Measurements from ENCODE around the gene LATS2.

Gene LATS2

GRCh38 chr13:21075379-21076249, 14.2 kb upstream of the LATS2 start:
- TF ChIP-seq, protein P1, sequence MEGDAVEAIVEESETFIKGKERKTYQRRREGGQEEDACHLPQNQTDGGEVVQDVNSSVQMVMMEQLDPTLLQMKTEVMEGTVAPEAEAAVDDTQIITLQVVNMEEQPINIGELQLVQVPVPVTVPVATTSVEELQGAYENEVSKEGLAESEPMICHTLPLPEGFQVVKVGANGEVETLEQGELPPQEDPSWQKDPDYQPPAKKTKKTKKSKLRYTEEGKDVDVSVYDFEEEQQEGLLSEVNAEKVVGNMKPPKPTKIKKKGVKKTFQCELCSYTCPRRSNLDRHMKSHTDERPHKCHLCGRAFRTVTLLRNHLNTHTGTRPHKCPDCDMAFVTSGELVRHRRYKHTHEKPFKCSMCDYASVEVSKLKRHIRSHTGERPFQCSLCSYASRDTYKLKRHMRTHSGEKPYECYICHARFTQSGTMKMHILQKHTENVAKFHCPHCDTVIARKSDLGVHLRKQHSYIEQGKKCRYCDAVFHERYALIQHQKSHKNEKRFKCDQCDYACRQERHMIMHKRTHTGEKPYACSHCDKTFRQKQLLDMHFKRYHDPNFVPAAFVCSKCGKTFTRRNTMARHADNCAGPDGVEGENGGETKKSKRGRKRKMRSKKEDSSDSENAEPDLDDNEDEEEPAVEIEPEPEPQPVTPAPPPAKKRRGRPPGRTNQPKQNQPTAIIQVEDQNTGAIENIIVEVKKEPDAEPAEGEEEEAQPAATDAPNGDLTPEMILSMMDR (IDR thresholded peaks at IDR 0.05; ENCODE audit: insufficient read depth, low read depth, low read length, missing control alignments) = no peak
- DNase-seq (ENCODE audit: low read depth) = peak; percentile 14
- peak overlapping the region; percentile 42 for H3K4me3 ChIP-seq (ENCODE audit: low read length)

DNA sequence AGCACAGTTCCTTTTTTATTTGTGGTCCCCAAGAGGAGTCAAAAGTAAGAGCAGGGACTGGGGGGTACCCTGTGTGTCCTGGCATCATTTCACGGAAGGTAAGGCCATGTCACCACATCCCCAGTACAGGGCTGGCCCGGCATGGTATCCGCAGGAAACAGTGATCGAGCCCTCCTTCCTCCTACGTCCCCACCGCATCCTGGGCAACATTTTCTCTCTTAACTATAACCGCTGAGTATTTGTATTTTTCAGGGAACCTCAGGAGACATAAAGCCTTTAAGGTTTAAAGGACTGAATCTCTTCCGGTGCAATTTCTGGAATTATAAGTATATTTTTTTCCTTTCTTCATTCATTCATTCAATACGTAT, 13.6 kb upstream of the LATS2 start:
- TF ChIP-seq, protein P1 (IDR thresholded peaks at IDR 0.05; ENCODE audit: insufficient read depth, low read depth, low read length, missing control alignments) = no peak
- no peak overlapping the region for H3K4me3 ChIP-seq (ENCODE audit: low read length)
- DNase-seq (ENCODE audit: low read depth) = no peak

- TF ChIP-seq, protein P1 (IDR thresholded peaks at IDR 0.05; ENCODE audit: insufficient read depth, low read depth, low read length, missing control alignments) = no peak
- DNase-seq (ENCODE audit: low read depth) = no peak
- H3K4me3 ChIP-seq (ENCODE audit: low read length) = no peak overlapping the region
These were observed 13.2 kb upstream of the LATS2 start for GRCh38 chr13:21074546-21074945.

DNA sequence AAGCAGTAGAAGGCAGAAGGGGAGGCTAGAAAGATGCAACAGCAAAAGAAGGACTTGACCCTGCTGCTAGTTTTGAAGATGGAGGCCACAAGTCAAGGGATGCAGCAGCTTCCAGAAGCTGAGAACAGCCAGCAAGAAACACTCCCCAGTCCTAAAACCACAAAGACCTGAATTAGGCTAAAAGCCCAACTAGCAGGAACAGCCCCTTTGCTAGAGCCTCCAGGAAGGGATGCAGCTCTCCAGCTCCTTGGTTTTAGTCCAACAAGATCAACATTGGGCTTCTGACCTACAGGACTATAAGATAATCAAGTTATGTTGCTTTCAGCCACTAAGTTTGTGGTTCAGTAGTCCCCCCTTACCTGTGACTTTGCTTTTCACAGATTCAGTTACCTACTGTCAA, 10.5 kb upstream of the LATS2 start:
- TF ChIP-seq, protein P1 (IDR thresholded peaks at IDR 0.05; ENCODE audit: insufficient read depth, low read depth, low read length, missing control alignments) = no peak
- H3K4me3 ChIP-seq (ENCODE audit: low read length) = no peak overlapping the region
- DNase-seq (ENCODE audit: low read depth) = no peak

- H3K4me3 ChIP-seq (ENCODE audit: low read length) = no peak overlapping the region
- TF ChIP-seq, protein P1 (IDR thresholded peaks at IDR 0.05; ENCODE audit: insufficient read depth, low read depth, low read length, missing control alignments) = no peak
- DNase-seq (ENCODE audit: low read depth) = no peak
These were observed 9.6 kb upstream of the LATS2 start for GRCh38 chr13:21071015-21071414.

GRCh38 chr13:21069561-21070004, 8.2 kb upstream of the LATS2 start:
- no peak overlapping the region for H3K4me3 ChIP-seq (ENCODE audit: low read length)
- TF ChIP-seq, protein P1 (IDR thresholded peaks at IDR 0.05; ENCODE audit: insufficient read depth, low read depth, low read length, missing control alignments) = no peak
- peak; percentile 91 for DNase-seq (ENCODE audit: low read depth)

GRCh38 chr13:21067848-21068247, 6.5 kb upstream of the LATS2 start:
- no peak for DNase-seq (ENCODE audit: low read depth)
- no peak overlapping the region for H3K4me3 ChIP-seq (ENCODE audit: low read length)
- TF ChIP-seq, protein P1 (IDR thresholded peaks at IDR 0.05; ENCODE audit: insufficient read depth, low read depth, low read length, missing control alignments) = no peak

Measured in epithelial cell of esophagus (primary cell).